ENCODE results near the gene SPNS3. TPM values are rescaled to one million over a fixed set of nuclear protein-coding genes. Genes with fewer than 3 reads are reported as not detected.

SPNS3 gene
- polyA plus RNA-seq, 1 donor (not counting 4 experiments of a cell fraction or from before 2014, with no cell fraction given), result not detected

DNA sequence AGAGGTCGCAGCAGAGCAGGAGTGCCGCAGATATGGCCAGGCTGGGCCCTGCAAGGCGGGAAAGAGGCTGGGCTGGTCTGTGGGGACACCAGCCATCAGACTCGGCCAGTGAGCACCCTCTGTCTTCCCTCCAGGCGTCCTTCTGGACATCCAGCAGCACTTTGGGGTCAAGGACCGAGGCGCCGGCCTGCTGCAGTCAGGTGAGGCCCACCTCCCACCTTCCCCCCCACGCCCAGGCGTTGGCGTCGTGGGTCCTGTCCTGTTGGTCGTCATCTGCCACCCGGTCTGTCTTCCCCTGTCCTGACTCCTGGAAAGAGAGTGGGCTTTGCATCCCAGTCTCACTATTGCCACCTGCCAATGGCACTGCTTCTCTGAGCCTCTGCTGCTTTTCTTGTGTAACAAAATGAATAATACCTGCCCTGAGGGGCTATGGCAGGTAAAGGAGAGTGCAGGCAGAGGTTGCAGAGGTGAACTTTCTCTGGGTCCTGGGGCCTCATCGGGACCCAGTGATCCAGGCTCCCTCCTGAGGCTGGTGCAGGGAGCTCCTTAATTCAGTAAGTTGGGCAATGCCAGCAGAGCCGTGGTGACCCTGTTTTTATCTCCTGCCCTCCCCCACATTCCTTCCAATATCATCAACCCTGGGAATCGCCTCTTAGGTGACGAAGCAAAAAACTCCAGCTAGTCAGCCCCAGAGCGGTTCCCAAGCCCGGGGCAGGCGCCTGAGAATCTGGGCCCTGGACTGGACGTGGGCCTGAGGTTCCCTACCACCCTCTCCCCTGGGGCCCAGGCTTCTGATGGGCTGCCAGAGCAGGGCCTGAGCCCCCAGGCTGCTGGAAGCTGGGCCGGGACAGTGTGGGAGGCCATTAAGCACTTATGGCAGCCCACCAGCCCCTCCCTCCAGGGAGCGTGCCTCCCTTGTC lies 79.6 kb downstream of the SPNS3 start:
- H3K4me1 ChIP-seq (ENCODE audit: control insufficient read depth, extremely low read depth, insufficient read depth, low read length), result no peaks in the 10 kb centered on the region
- H4K20me1 ChIP-seq (ENCODE audit: control insufficient read depth, extremely low read depth, insufficient read depth, low read length), result no peaks in the 10 kb centered on the region
- no peak overlapping the region for H2AFZ ChIP-seq (ENCODE audit: control insufficient read depth, low read length)
- H3K27me3 ChIP-seq (ENCODE audit: control insufficient read depth, extremely low read depth, insufficient read depth, low read length), result peaks cover 24% of the 10 kb centered on the region
- FAIRE-seq (no peak), DNase-seq (ENCODE audit: low read depth, low spot score) (no peak)
- dilution Hi-C loops (cut with MboI; ENCODE audit: extremely low pct_ligation_motif_present, low sequenced_read_pairs), result no loop called here
- no peak overlapping the region for H3K4me2 ChIP-seq (ENCODE audit: control insufficient read depth, extremely low read depth, insufficient read depth, low read depth, low read length)
- no peak overlapping the region for H3K4me3 ChIP-seq (ENCODE audit: control insufficient read depth in 2 of 3, extremely low read depth in 1 of 3, insufficient read depth in 2 of 3, low read depth in 1 of 3, low read length in 3 of 3)
- no peaks in the 10 kb centered on the region for H3K9me1 ChIP-seq (ENCODE audit: control insufficient read depth, extremely low read depth, insufficient read depth, low read length)
- H3K9me3 ChIP-seq (ENCODE audit: control insufficient read depth, low read depth, low read length), result no peaks in the 10 kb centered on the region
- no peaks in the 10 kb centered on the region for H3K36me3 ChIP-seq (ENCODE audit: control insufficient read depth in 2 of 2, extremely low read depth in 1 of 2, insufficient read depth in 2 of 2, low read length in 2 of 2)
- no peak overlapping the region for H3K27ac ChIP-seq (ENCODE audit: control insufficient read depth, insufficient read depth, low read length)
- no peaks in the 10 kb centered on the region for H3K79me2 ChIP-seq (ENCODE audit: control insufficient read depth, insufficient read depth, low read length)
- TF ChIP-seq EZH2 (IDR thresholded peaks at IDR 0.05; ENCODE audit: low read length), result no peak
- peak in 2 of 3 experiments; percentile 9 to 30 for TF ChIP-seq CTCF (optimal IDR thresholded peaks at IDR 0.05 in 1 of 3, IDR thresholded peaks at IDR 0.05 in 1 of 3, conservative IDR thresholded peaks at IDR 0.05 in 1 of 3; ENCODE audit: extremely low read depth in 1 of 3, insufficient read depth in 2 of 3, low read length in 3 of 3)
- no peak overlapping the region for H3K9ac ChIP-seq (ENCODE audit: control insufficient read depth, extremely low read depth, insufficient read depth, low read length)

GRCh38 chr17:4514206-4514605 lies 80.5 kb downstream of the SPNS3 start:
- H3K9me1 ChIP-seq (ENCODE audit: control insufficient read depth, extremely low read depth, insufficient read depth, low read length), result no peaks in the 10 kb centered on the region
- no peaks in the 10 kb centered on the region for H3K4me1 ChIP-seq (ENCODE audit: control insufficient read depth, extremely low read depth, insufficient read depth, low read length)
- DNase-seq (ENCODE audit: low read depth, low spot score), result no peak
- FAIRE-seq, result no peak
- H2AFZ ChIP-seq (ENCODE audit: control insufficient read depth, low read length), result no peak overlapping the region
- dilution Hi-C loops (cut with MboI; ENCODE audit: extremely low pct_ligation_motif_present, low sequenced_read_pairs), result no loop called here
- H3K79me2 ChIP-seq (ENCODE audit: control insufficient read depth, insufficient read depth, low read length), result no peaks in the 10 kb centered on the region
- no peak overlapping the region for H3K27ac ChIP-seq (ENCODE audit: control insufficient read depth, insufficient read depth, low read length)
- no peaks in the 10 kb centered on the region for H4K20me1 ChIP-seq (ENCODE audit: control insufficient read depth, extremely low read depth, insufficient read depth, low read length)
- peaks cover 16% of the 10 kb centered on the region for H3K27me3 ChIP-seq (ENCODE audit: control insufficient read depth, extremely low read depth, insufficient read depth, low read length)
- H3K4me3 ChIP-seq (ENCODE audit: control insufficient read depth in 2 of 3, extremely low read depth in 1 of 3, insufficient read depth in 2 of 3, low read depth in 1 of 3, low read length in 3 of 3), result no peak overlapping the region
- no peaks in the 10 kb centered on the region for H3K36me3 ChIP-seq (ENCODE audit: control insufficient read depth in 2 of 2, extremely low read depth in 1 of 2, insufficient read depth in 2 of 2, low read length in 2 of 2)
- H3K9me3 ChIP-seq (ENCODE audit: control insufficient read depth, low read depth, low read length), result no peaks in the 10 kb centered on the region
- H3K4me2 ChIP-seq (ENCODE audit: control insufficient read depth, extremely low read depth, insufficient read depth, low read depth, low read length), result no peak overlapping the region
- TF ChIP-seq EZH2 (IDR thresholded peaks at IDR 0.05; ENCODE audit: low read length), result no peak
- no peak for TF ChIP-seq CTCF (optimal IDR thresholded peaks at IDR 0.05 in 1 of 3, IDR thresholded peaks at IDR 0.05 in 1 of 3, conservative IDR thresholded peaks at IDR 0.05 in 1 of 3; ENCODE audit: extremely low read depth in 1 of 3, insufficient read depth in 2 of 3, low read length in 3 of 3)
- no peak overlapping the region for H3K9ac ChIP-seq (ENCODE audit: control insufficient read depth, extremely low read depth, insufficient read depth, low read length)
